Right lobe of liver (tissue), 6 donors: ENCODE results near the gene PTOV1. TPM values are rescaled to one million over a fixed set of nuclear protein-coding genes. Genes with fewer than 3 reads are reported as not detected.

Experiments
- ATAC-seq, 4 donors: fragments of 200-7000 bp; cut with Tn5 transposase; one replicate each; pipeline ENCODE4 v1.9.1; 2020; ENCODE audit warnings: mild to moderate bottlenecking in 4 of 4, moderate library complexity in 4 of 4
- DNase-seq, 3 donors: peaks; one replicate each; pipeline ENCODE4 v3.0.0-alpha.2; 2020
- H3K27ac ChIP-seq, 3 donors: fragments of 200-600 bp; one replicate each; pipeline ENCODE4 v1.8.0; 2022
- H3K27me3 ChIP-seq, 2 donors: fragments of 200-600 bp; one replicate each; pipeline ENCODE4 v1.8.0; 2022
- H3K36me3 ChIP-seq, 4 donors: fragments of 200-600 bp; sonication (generic) in 1 of 4; one replicate each; pipeline versions ENCODE4 v1.5.1 to v1.8.0; 2017 to 2022; ENCODE audit warnings: control low read depth in 1 of 4
- H3K4me1 ChIP-seq, 4 donors: fragments of 200-600 bp; sonication (generic) in 1 of 4; one replicate each; pipeline versions ENCODE4 v1.5.1 to v1.8.0; 2017 to 2022; ENCODE audit warnings: control low read depth in 1 of 4
- H3K4me3 ChIP-seq, 3 donors: fragments of 200-600 bp; one replicate each; pipeline ENCODE4 v1.8.0; 2022
- H3K9me3 ChIP-seq, 4 donors: fragments of 200-600 bp; sonication (generic) in 1 of 4; one replicate each; pipeline versions ENCODE4 v1.5.1 to v1.8.0; 2017 to 2022; ENCODE audit warnings: control low read depth in 1 of 4
- POLR2A ChIP-seq: fragments of 450-650 bp; IDR thresholded peaks from one replicate; pipeline ENCODE4 v1.6.1; 2017; ENCODE audit warnings: antibody characterized with exemption, mild to moderate bottlenecking
- WGBS: methylation state at CpG from one replicate; pipeline ENCODE4 v1.1.6; 2018; ENCODE audit warnings: low coverage, low lambda C conversion rate; ENCODE audit not compliant: insufficient coverage; ENCODE audit errors: missing lambda C conversion rate; 5-methylcytosine and 5-hydroxymethylcytosine counted together
- intact Hi-C, 2 donors: fragments of 100-400 bp; cut with DNase I; formaldehyde crosslinking; loops; one replicate each; pipeline versions ENCODE4 v1.11.2 to v1.14.1; 2022
- total RNA-seq, 6 experiments: library from RNA; depleted of rRNA in 2 of 6; stranded (reverse); fragments of >200 nt in 2 of 6; fragmentation: NEBNext Ultra II Directional in 3 of 6; extraction: Animal tissue kit (Norgen Biotek cat#: 25700) in 3 of 6; gene quantifications; one replicate each; pipeline versions ENCODE4 v1.1.0 to v1.2.4, GENCODE V29; 2016 to 2023
- TF ChIP-seq, protein P1 (sequence below), 4 donors: fragments of 200-600 bp in 3 of 4; fragments of 450-650 bp in 1 of 4; IDR thresholded peaks; one replicate each; pipeline versions ENCODE4 v1.5.1 to v1.8.0; 2016 to 2022; ENCODE audit warnings: antibody characterized with exemption in 4 of 4, mild to moderate bottlenecking in 2 of 4
- donor health status: DM: no; HTN: yes; CAD: no.
- donor health status: DM: no; HTN: no; CAD: no.
- donor health status: DM: no; HTN: no; CAD: no.
- donor health status: DM: no; HTN: yes; CAD: no.
- donor health status: DM: no; HTN: yes; CAD: no.

The PTOV1 gene
- total RNA-seq, 6 experiments from 2014 or later: 44.4 to 93.0 (median 69.6) TPM

- H3K4me1 ChIP-seq: peaks cover 0 to 7% (median 3%) of the 10 kb centered on the region in 4 donors
- no peak overlapping the region for H3K27ac ChIP-seq
- H3K9me3 ChIP-seq: no peaks in the 10 kb centered on the region
- ATAC-seq: no peak
- DNase-seq: peak in 1 of 3 donors; percentile 51
- no peak overlapping the region for H3K4me3 ChIP-seq
- WGBS: no CpG with 5 or more reads among the region's 17 CpGs
- TF ChIP-seq, protein P1, sequence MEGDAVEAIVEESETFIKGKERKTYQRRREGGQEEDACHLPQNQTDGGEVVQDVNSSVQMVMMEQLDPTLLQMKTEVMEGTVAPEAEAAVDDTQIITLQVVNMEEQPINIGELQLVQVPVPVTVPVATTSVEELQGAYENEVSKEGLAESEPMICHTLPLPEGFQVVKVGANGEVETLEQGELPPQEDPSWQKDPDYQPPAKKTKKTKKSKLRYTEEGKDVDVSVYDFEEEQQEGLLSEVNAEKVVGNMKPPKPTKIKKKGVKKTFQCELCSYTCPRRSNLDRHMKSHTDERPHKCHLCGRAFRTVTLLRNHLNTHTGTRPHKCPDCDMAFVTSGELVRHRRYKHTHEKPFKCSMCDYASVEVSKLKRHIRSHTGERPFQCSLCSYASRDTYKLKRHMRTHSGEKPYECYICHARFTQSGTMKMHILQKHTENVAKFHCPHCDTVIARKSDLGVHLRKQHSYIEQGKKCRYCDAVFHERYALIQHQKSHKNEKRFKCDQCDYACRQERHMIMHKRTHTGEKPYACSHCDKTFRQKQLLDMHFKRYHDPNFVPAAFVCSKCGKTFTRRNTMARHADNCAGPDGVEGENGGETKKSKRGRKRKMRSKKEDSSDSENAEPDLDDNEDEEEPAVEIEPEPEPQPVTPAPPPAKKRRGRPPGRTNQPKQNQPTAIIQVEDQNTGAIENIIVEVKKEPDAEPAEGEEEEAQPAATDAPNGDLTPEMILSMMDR (IDR thresholded peaks at IDR 0.05): no peak
- no peak for TF ChIP-seq POLR2A
- peaks cover 3 to 68% (median 34%) of the 10 kb centered on the region in 4 donors for H3K36me3 ChIP-seq
- intact Hi-C loops: no loop called here
- H3K27me3 ChIP-seq: no peaks in the 10 kb centered on the region
Measured at GRCh38 chr19:49881186-49881585, 30.2 kb downstream of the PTOV1 start.

DNA sequence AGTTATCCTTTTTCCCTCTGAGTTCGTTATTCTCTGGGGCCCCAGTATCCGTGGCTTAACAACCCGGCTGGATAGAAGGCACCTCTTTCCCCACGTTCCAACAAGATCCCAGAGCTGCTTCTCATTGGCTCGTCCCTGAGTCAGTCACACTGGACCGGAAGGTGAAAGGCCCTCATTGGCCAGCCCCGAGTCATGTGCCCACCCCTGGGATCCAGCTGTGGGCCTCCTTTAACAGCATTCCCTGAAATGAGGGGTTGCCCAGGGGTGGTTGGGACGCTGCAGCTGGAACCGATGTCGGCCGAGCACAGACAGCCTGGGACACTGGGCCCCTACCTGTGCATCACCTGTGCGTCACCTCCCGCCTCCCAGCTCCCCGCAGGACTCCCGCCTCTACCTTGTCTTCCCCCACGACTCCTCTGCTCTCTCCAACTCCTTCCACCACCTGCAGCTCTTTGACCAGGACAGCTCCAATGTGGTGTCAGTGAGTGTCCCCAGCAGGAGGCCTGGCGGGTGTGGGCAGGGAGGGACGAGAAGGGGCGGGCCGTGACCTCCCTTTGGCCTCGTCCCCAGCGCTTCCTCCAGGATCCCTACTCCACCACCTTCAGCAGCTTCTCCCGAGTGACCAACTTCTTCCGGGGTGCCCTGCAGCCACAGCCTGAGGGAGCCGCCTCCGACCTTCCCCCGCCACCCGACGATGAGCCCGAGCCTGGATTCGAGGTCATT lies 30.9 kb downstream of the PTOV1 start:
- no peaks in the 10 kb centered on the region for H3K9me3 ChIP-seq
- WGBS: 91% methylated on average over 13 of the region's 31 CpGs
- intact Hi-C loops: no loop called here
- ATAC-seq (no peak), DNase-seq (peak in 1 of 3 donors; percentile 54)
- TF ChIP-seq, protein P1 (IDR thresholded peaks at IDR 0.05): no peak
- no peak for TF ChIP-seq POLR2A
- no peak overlapping the region for H3K27ac ChIP-seq
- H3K27me3 ChIP-seq: no peaks in the 10 kb centered on the region
- peaks cover 0 to 7% (median 3%) of the 10 kb centered on the region in 4 donors for H3K4me1 ChIP-seq
- peaks cover 3 to 68% (median 34%) of the 10 kb centered on the region in 4 donors for H3K36me3 ChIP-seq
- no peak overlapping the region for H3K4me3 ChIP-seq

GRCh38 chr19:49882643-49883042 lies 31.7 kb downstream of the PTOV1 start:
- Histone ChIP-seq H3K36me3 (peaks cover 3 to 68% (median 34%) of the 10 kb centered on the region in 4 donors), H3K4me1 (peaks cover 0 to 7% (median 3%) of the 10 kb centered on the region in 4 donors), H3K27me3 (no peaks in the 10 kb centered on the region), H3K27ac (no peak overlapping the region), H3K4me3 (no peak overlapping the region), H3K9me3 (no peaks in the 10 kb centered on the region)
- DNase-seq: no peak
- WGBS: no CpG with 5 or more reads among the region's 14 CpGs
- intact Hi-C loops: no loop called here
- no peak for ATAC-seq
- TF ChIP-seq, protein P1 (IDR thresholded peaks at IDR 0.05): no peak
- TF ChIP-seq POLR2A: no peak

- 96% methylated on average over 3 of the region's 5 CpGs for WGBS
- no peak for ATAC-seq
- intact Hi-C loops: no loop called here
Measured at GRCh38 chr19:49883094-49883493, 32.1 kb downstream of the PTOV1 start.

More at GRCh38 chr19:49883094-49883493, 32.1 kb downstream of the PTOV1 start:
- TF ChIP-seq, protein P1 (IDR thresholded peaks at IDR 0.05): no peak
- no peak for TF ChIP-seq POLR2A
- Histone ChIP-seq H3K4me1 (peaks cover 0 to 7% (median 3%) of the 10 kb centered on the region in 4 donors), H3K36me3 (peaks cover 3 to 68% (median 34%) of the 10 kb centered on the region in 4 donors), H3K9me3 (no peaks in the 10 kb centered on the region), H3K27ac (no peak overlapping the region), H3K4me3 (no peak overlapping the region), H3K27me3 (no peaks in the 10 kb centered on the region)
- no peak for DNase-seq
